Right hindlimb (tissue), 1 donor: ENCODE data around the gene SETD4.

Experiments
- DNase-seq: peaks from one replicate; pipeline ENCODE4 v3.0.0-alpha.2; 2018

SETD4 gene

GRCh38 chr21:36044056-36044455 lies 16.3 kb downstream of the SETD4 start:
- DNase-seq: no peak

GRCh38 chr21:36041910-36042309 lies 18.4 kb downstream of the SETD4 start:
- DNase-seq: no peak

- no peak for DNase-seq
These were observed 19.9 kb downstream of the SETD4 start for GRCh38 chr21:36040389-36040788.

GRCh38 chr21:36039861-36040260 lies 20.5 kb downstream of the SETD4 start:
- no peak for DNase-seq

GRCh38 chr21:36038701-36039497 lies 21.4 kb downstream of the SETD4 start:
- DNase-seq: no peak

GRCh38 chr21:36035381-36035791 lies 24.9 kb downstream of the SETD4 start:
- no peak for DNase-seq

GRCh38 chr21:36034211-36034913 lies 26.0 kb downstream of the SETD4 start:
- DNase-seq: peak; percentile 39

- no peak for DNase-seq
These were observed 27.5 kb downstream of the SETD4 start for GRCh38 chr21:36032647-36033406.

- DNase-seq: no peak
These were observed 29.6 kb downstream of the SETD4 start for GRCh38 chr21:36030581-36031189.

- no peak for DNase-seq
These were observed 31.0 kb downstream of the SETD4 start for GRCh38 chr21:36029309-36029708.

- peak; percentile 84 for DNase-seq
These were observed 31.9 kb downstream of the SETD4 start for GRCh38 chr21:36028127-36029069.

- no peak for DNase-seq
These were observed 33.0 kb downstream of the SETD4 start for GRCh38 chr21:36027347-36027746.

- no peak for DNase-seq
These were observed 35.5 kb downstream of the SETD4 start for GRCh38 chr21:36024782-36025181.

- DNase-seq: no peak
These were observed 37.2 kb downstream of the SETD4 start for GRCh38 chr21:36023092-36023480.

- no peak for DNase-seq
These were observed 37.8 kb downstream of the SETD4 start for GRCh38 chr21:36022427-36023091.

- no peak for DNase-seq
These were observed 39.0 kb downstream of the SETD4 start for GRCh38 chr21:36021251-36021837.

GRCh38 chr21:36015045-36015444 lies 45.3 kb downstream of the SETD4 start:
- DNase-seq: no peak

- DNase-seq: no peak
These were observed 49.5 kb downstream of the SETD4 start for GRCh38 chr21:36010801-36011200.

- no peak for DNase-seq
These were observed 51.8 kb downstream of the SETD4 start for GRCh38 chr21:36008505-36008904.

GRCh38 chr21:36005879-36006400 lies 54.4 kb downstream of the SETD4 start:
- DNase-seq: no peak

GRCh38 chr21:36005018-36005417 lies 55.3 kb downstream of the SETD4 start:
- no peak for DNase-seq
